Type B pancreatic cell (in vitro differentiated cells): ENCODE results near the gene SAMD4B. TPM values are rescaled to one million over a fixed set of nuclear protein-coding genes. Genes with fewer than 3 reads are reported as not detected.

ENCODE experiments used
- DNase-seq: peaks from one replicate; pipeline ENCODE4 v3.0.0; 2021; ENCODE audit warnings: mixed read lengths; ENCODE audit not compliant: unreplicated experiment; ENCODE audit errors: extremely low spot score
- H3K27ac Mint-ChIP-seq: 2 replicates; pipeline ENCODE4 v1.8.0; 2021; ENCODE audit warnings: mild to moderate bottlenecking, mixed read lengths
- H3K27me3 Mint-ChIP-seq: 2 replicates; pipeline ENCODE4 v1.8.0; 2021; ENCODE audit warnings: mixed read lengths
- H3K36me3 Mint-ChIP-seq: 2 replicates; pipeline ENCODE4 v1.8.0; 2021; ENCODE audit warnings: mixed read lengths
- H3K4me1 Mint-ChIP-seq: one replicate; pipeline ENCODE4 v1.8.0; 2021; ENCODE audit warnings: mixed read lengths; ENCODE audit not compliant: unreplicated experiment
- H3K4me3 Mint-ChIP-seq: 2 replicates; pipeline ENCODE4 v1.8.0; 2021; ENCODE audit warnings: mild to moderate bottlenecking, mixed read lengths
- H3K9me3 Mint-ChIP-seq: 2 replicates; pipeline ENCODE4 v1.8.0; 2021; ENCODE audit warnings: mixed read lengths
- CTCF ChIP-seq: fragments of 200-600 bp; sonication (generic); conservative IDR thresholded peaks from 2 replicates; pipeline ENCODE4 v1.5.0; 2021; ENCODE audit warnings: antibody characterized with exemption, mild to moderate bottlenecking
- long read RNA-seq: library from polyadenylated mRNA; unstranded; transcript quantifications from one replicate; pipeline ENCODE4 v2.0.0, GENCODE V29; 2020
- total RNA-seq: library from RNA; stranded (reverse); gene quantifications from 2 replicates; pipeline ENCODE4 v1.2.1, GENCODE V29; 2021; ENCODE audit warnings: low replicate concordance

The SAMD4B gene
- 116 and 123 TPM in 2 replicates for total RNA-seq
- long read RNA-seq, partial matches to known transcripts, result 0 of 7 reads
- long read RNA-seq, other reads (novel, unspliced or antisense), result 5 of 7 reads

- H3K27ac Mint-ChIP-seq, result peak within 1 kb of the TSS; percentile 94
- H3K4me3 Mint-ChIP-seq, result peak within 1 kb of the TSS; percentile 96
- TF ChIP-seq CTCF, result peak; percentile 86
- peaks cover 48% of the 10 kb centered on the region for H3K4me1 Mint-ChIP-seq
- peaks cover 3% of the 10 kb centered on the region for H3K27me3 Mint-ChIP-seq
- H3K36me3 Mint-ChIP-seq, result peaks cover 16% of the 10 kb centered on the region
- no peaks in the 10 kb centered on the region for H3K9me3 Mint-ChIP-seq
- peak; percentile 100 for DNase-seq
These were observed at the start of gene SAMD4B for GRCh38 chr19:39341719-39342604. Gene SAMD4B, plus strand, starts transcription at chr19:39342421. Its CDS starts 14,473 bp downstream, at chr19:39356894.

- Mint-ChIP-seq H3K36me3 (no peaks in the 10 kb centered on the region), H3K4me3 (no peak overlapping the region), H3K27ac (no peak overlapping the region), H3K9me3 (no peaks in the 10 kb centered on the region), H3K4me1 (no peaks in the 10 kb centered on the region), H3K27me3 (peaks cover 51% of the 10 kb centered on the region)
- DNase-seq, result no peak
- TF ChIP-seq CTCF, result no peak
These were observed 48.8 kb upstream of the SAMD4B start for GRCh38 chr19:39293394-39293793.

- Mint-ChIP-seq H3K27ac (peak within 1 kb of the TSS; percentile 76), H3K4me3 (no peak within 1 kb of the TSS), H3K27me3 (peaks cover 40% of the 10 kb centered on the region), H3K9me3 (no peaks in the 10 kb centered on the region), H3K4me1 (no peaks in the 10 kb centered on the region), H3K36me3 (no peaks in the 10 kb centered on the region)
- DNase-seq, result no peak
- no peak for TF ChIP-seq CTCF
These were observed 46.1 kb upstream of the SAMD4B start, which contains the start of gene IFNL1 for GRCh38 chr19:39296055-39296645. Gene IFNL1, plus strand, starts transcription at chr19:39296407. Its CDS starts 15 bp downstream, at chr19:39296422.

- Mint-ChIP-seq H3K27me3 (peaks cover 37% of the 10 kb centered on the region), H3K4me1 (no peaks in the 10 kb centered on the region), H3K36me3 (no peaks in the 10 kb centered on the region), H3K27ac (no peak overlapping the region), H3K4me3 (no peak overlapping the region), H3K9me3 (no peaks in the 10 kb centered on the region)
- no peak for DNase-seq
- no peak for TF ChIP-seq CTCF
These were observed 45.3 kb upstream of the SAMD4B start for GRCh38 chr19:39296906-39297305.

- H3K27me3 Mint-ChIP-seq, result peaks cover 35% of the 10 kb centered on the region
- no peaks in the 10 kb centered on the region for H3K36me3 Mint-ChIP-seq
- no peak overlapping the region for H3K4me3 Mint-ChIP-seq
- H3K9me3 Mint-ChIP-seq, result no peaks in the 10 kb centered on the region
- no peak for TF ChIP-seq CTCF
- DNase-seq, result no peak
- H3K4me1 Mint-ChIP-seq, result peaks cover 3% of the 10 kb centered on the region
- peak overlapping the region; percentile 27 for H3K27ac Mint-ChIP-seq
These were observed 44.1 kb upstream of the SAMD4B start for GRCh38 chr19:39297931-39298634.
